ENCODE results near the gene ARFIP2. TPM values are rescaled to one million over a fixed set of nuclear protein-coding genes. Genes with fewer than 3 reads are reported as not detected.

The ARFIP2 gene
- total RNA-seq, 4 donors from 2014 or later, result 56.6 to 77.5 (median 63.9) TPM

GRCh38 chr11:6427516-6427915 lies 53.6 kb downstream of the ARFIP2 start:
- TF ChIP-seq CTCF (IDR thresholded peaks at IDR 0.05) (no peak), POLR2A (IDR thresholded peaks at IDR 0.05) (no peak)
- DNase-seq (ENCODE audit: low spot score in 2 of 2), result no peak
- H3K4me3 ChIP-seq (ENCODE audit: low read depth, poor library complexity, severe bottlenecking), result no peak overlapping the region
- intact Hi-C loops (cut with DNase I; ENCODE audit: low total_unique reads), result no loop called here

Other genes with a start within 250 kb of the ARFIP2 start
- gene FHIP1B, start 246.7 kb downstream of the ARFIP2 start, total RNA-seq, result 10 to 100 TPM; 47.0 to 97.9 (median 60.2) TPM
- gene CNGA4, start 242.2 kb downstream of the ARFIP2 start, total RNA-seq, result not detected
- under 1 TPM in 3 of 4 donors, not detected in 1; 0.13 to 0.71 (median 0.46) TPM for gene CCKBR, start 221.5 kb downstream of the ARFIP2 start, total RNA-seq
- gene CAVIN3, start 160.8 kb downstream of the ARFIP2 start, total RNA-seq, result 10 to 100 TPM; 27.1 to 96.9 (median 48.9) TPM
- gene SMPD1, start 90.9 kb downstream of the ARFIP2 start, total RNA-seq, result 10 to 100 TPM; 49.2 to 91.6 (median 63.6) TPM
- 10 to 100 TPM; 19.7 to 23.4 (median 20.2) TPM for gene APBB1, start 62.2 kb downstream of the ARFIP2 start, total RNA-seq
- 1 to 10 TPM in 3 of 4 donors, under 1 TPM in 1; 0.42 to 1.2 (median 1.1) TPM for gene HPX, start 40.3 kb downstream of the ARFIP2 start, total RNA-seq
- gene TRIM3, start 7.4 kb downstream of the ARFIP2 start, total RNA-seq, result 10 to 100 TPM; 19.2 to 24.1 (median 22.4) TPM
- 10 to 100 TPM; 20.1 to 28.0 (median 21.9) TPM for gene TIMM10B, start 170 bp upstream of the ARFIP2 start, total RNA-seq
- 10 to 100 TPM in 2 of 4 donors, 1 to 10 TPM in 2; 5.9 to 13.6 (median 8.4) TPM for gene DNHD1, start 15.9 kb upstream of the ARFIP2 start, total RNA-seq
- 10 to 100 TPM; 14.9 to 22.7 (median 18.0) TPM for gene RRP8, start 122.3 kb upstream of the ARFIP2 start, total RNA-seq
- 10 to 100 TPM; 68.1 to 91.0 (median 74.8) TPM for gene ILK, start 122.4 kb upstream of the ARFIP2 start, total RNA-seq
- 100 to 1,000 TPM in 1 of 4 donors, 10 to 100 TPM in 3; 41.1 to 105 (median 61.8) TPM for gene TAF10, start 130.9 kb upstream of the ARFIP2 start, total RNA-seq
- 10 to 100 TPM; 49.6 to 65.3 (median 57.9) TPM for gene TPP1, start 138.1 kb upstream of the ARFIP2 start, total RNA-seq
- gene DCHS1, start 174.5 kb upstream of the ARFIP2 start, total RNA-seq, result 1 to 10 TPM; 4.0 to 9.0 (median 5.4) TPM
- 100 to 1,000 TPM in 1 of 4 donors, 10 to 100 TPM in 3; 16.8 to 115 (median 30.5) TPM for gene MRPL17, start 202.0 kb upstream of the ARFIP2 start, total RNA-seq